IMR-90 (cell line): ENCODE measurements around the gene MFN2. TPM values are rescaled to one million over a fixed set of nuclear protein-coding genes. Genes with fewer than 3 reads are reported as not detected.

Experiments used
- ATAC-seq: fragments of 200-7000 bp; cut with Tn5 transposase; 2 replicates; pipeline ENCODE4 v1.9.1; 2020; ENCODE audit warnings: low read depth, mild to moderate bottlenecking, moderate library complexity
- BruUV-seq: library from RNA; stranded (reverse); fragments of 400-500 nt; replicated peaks from 2 replicates; lab custom pipeline; 2021; lab: Mats Ljungman, UMichigan
- CTCF ChIA-PET: fragments of 300-600 bp; formaldehyde crosslinking; extraction: SDS; loops from one replicate; lab custom pipeline; 2021; ENCODE audit warnings: antibody characterized with exemption; lab: Yijun Ruan, JAX
- POLR2A ChIA-PET: fragments of 300-600 bp; sonication (Branson Sonifier 250); formaldehyde crosslinking; loops from one replicate; lab custom pipeline; 2022; ENCODE audit warnings: antibody characterized with exemption; ENCODE audit not compliant: unreplicated experiment; lab: Charles Lee
- DNase-seq: peaks from one replicate; pipeline ENCODE4 v3.0.0; 2013
- H2AFZ ChIP-seq: replicated peaks from 2 replicates; pipeline ENCODE3; 2013; ENCODE audit warnings: low read length, mild to moderate bottlenecking; ENCODE audit not compliant: poor library complexity
- H2AK5ac ChIP-seq: 2 replicates; pipeline ENCODE4 v1.6.1; 2013; ENCODE audit warnings: low read depth, low read length, inconsistent platforms
- H2AK9ac ChIP-seq: replicated peaks from 2 replicates; pipeline ENCODE3; 2013; ENCODE audit warnings: mild to moderate bottlenecking, low read depth, low read length, moderate library complexity; ENCODE audit not compliant: poor library complexity
- H2BK120ac ChIP-seq: 2 replicates; pipeline ENCODE4 v1.6.1; 2013; ENCODE audit warnings: low read depth, low read length, inconsistent platforms
- H2BK15ac ChIP-seq: 3 replicates; pipeline ENCODE4 v1.6.1; 2013; ENCODE audit warnings: low read depth, low read length, inconsistent platforms
- H2BK20ac ChIP-seq: 2 replicates; pipeline ENCODE4 v1.6.1; 2013; ENCODE audit warnings: low read depth, mild to moderate bottlenecking, inconsistent platforms, low read length, moderate library complexity
- H2BK5ac ChIP-seq: 2 replicates; pipeline ENCODE4 v1.6.1; 2013; ENCODE audit warnings: mild to moderate bottlenecking, low read depth, low read length, inconsistent platforms; ENCODE audit not compliant: poor library complexity, severe bottlenecking
- H3K14ac ChIP-seq: replicated peaks from 2 replicates; pipeline ENCODE4 v1.6.1; 2013; ENCODE audit warnings: low read depth, low read length, inconsistent platforms
- H3K18ac ChIP-seq: 2 replicates; pipeline ENCODE4 v1.6.1; 2013; ENCODE audit warnings: low read depth, low read length, control low read depth
- H3K23ac ChIP-seq: 2 replicates; pipeline ENCODE4 v1.6.1; 2013; ENCODE audit warnings: low read depth, low read length, inconsistent platforms
- H3K27ac ChIP-seq: 2 replicates; pipeline ENCODE4 v1.5.1; 2013; ENCODE audit warnings: mild to moderate bottlenecking, control low read depth, low read length; ENCODE audit not compliant: insufficient read depth
- H3K27me3 ChIP-seq: 2 replicates; pipeline ENCODE4 v1.6.1; 2013; ENCODE audit warnings: low read length; ENCODE audit not compliant: control insufficient read depth, insufficient read depth
- H3K36me3 ChIP-seq: 2 replicates; pipeline ENCODE4 v1.6.1; 2013; ENCODE audit warnings: low read length, mixed read lengths; ENCODE audit not compliant: control insufficient read depth, insufficient read depth
- H3K4ac ChIP-seq: 2 replicates; pipeline ENCODE4 v1.6.1; 2013; ENCODE audit warnings: low read depth, low read length, inconsistent platforms
- H3K4me1 ChIP-seq: 2 replicates; pipeline ENCODE4 v1.6.1; 2013; ENCODE audit warnings: low read length, mixed read lengths; ENCODE audit not compliant: control insufficient read depth, insufficient read depth
- H3K4me2 ChIP-seq: 2 replicates; pipeline ENCODE4 v1.6.1; 2013; ENCODE audit warnings: low read depth, mild to moderate bottlenecking, control low read depth, low read length, moderate library complexity
- H3K4me3 ChIP-seq: 2 replicates; pipeline ENCODE4 v1.5.1; 2013; ENCODE audit warnings: low read depth, mild to moderate bottlenecking, control low read depth, low read length, moderate library complexity; ENCODE audit not compliant: insufficient read depth
- H3K56ac ChIP-seq: 2 replicates; pipeline ENCODE4 v1.6.1; 2013; ENCODE audit warnings: low read length, inconsistent platforms; ENCODE audit not compliant: insufficient read depth; ENCODE audit errors: extremely low read depth
- H3K79me1 ChIP-seq, 2 experiments: 2 replicates each; pipeline ENCODE4 v1.6.1; 2013; ENCODE audit warnings: low read length in 2 of 2, inconsistent platforms in 1 of 2, low read depth in 1 of 2
- H3K9ac ChIP-seq: 2 replicates; pipeline ENCODE4 v1.6.1; 2013; ENCODE audit warnings: low read depth, low read length, control low read depth
- H3K9me1 ChIP-seq: 2 replicates; pipeline ENCODE4 v1.6.1; 2013; ENCODE audit warnings: low read length, inconsistent platforms; ENCODE audit not compliant: insufficient read depth
- H3K9me3 ChIP-seq: 2 replicates; pipeline ENCODE4 v1.6.1; 2013; ENCODE audit warnings: low read length; ENCODE audit not compliant: control insufficient read depth, insufficient read depth
- H4K20me1 ChIP-seq: 2 replicates; pipeline ENCODE4 v1.6.1; 2013; ENCODE audit warnings: low read length, inconsistent platforms; ENCODE audit not compliant: insufficient read depth
- H4K5ac ChIP-seq: 2 replicates; pipeline ENCODE4 v1.6.1; 2013; ENCODE audit warnings: mild to moderate bottlenecking, low read depth, low read length, control low read depth
- H4K8ac ChIP-seq, 2 experiments: 2 replicates each; pipeline ENCODE4 v1.6.1; 2013; ENCODE audit warnings: low read depth in 2 of 2, low read length in 2 of 2, control low read depth in 1 of 2, inconsistent platforms in 1 of 2
- H4K91ac ChIP-seq: 2 replicates; pipeline ENCODE4 v1.6.1; 2013; ENCODE audit warnings: low read depth, low read length, inconsistent platforms; ENCODE audit not compliant: insufficient read depth
- BHLHE40 ChIP-seq: fragments of 150-350 bp; IDR thresholded peaks from 2 replicates; pipeline ENCODE4 v1.6.1; 2016; ENCODE audit warnings: mild to moderate bottlenecking, low read depth, low read length
- CEBPB ChIP-seq: IDR thresholded peaks from 2 replicates; pipeline ENCODE4 v1.6.1; 2012; ENCODE audit warnings: low read depth, low read length, improper control_type of control experiment
- MAFK ChIP-seq: IDR thresholded peaks from 2 replicates; pipeline ENCODE4 v1.6.1; 2012; ENCODE audit warnings: low read depth, low read length, improper control_type of control experiment
- MAZ ChIP-seq: IDR thresholded peaks from 2 replicates; pipeline ENCODE4 v1.6.1; 2012; ENCODE audit warnings: low read depth, mild to moderate bottlenecking, low read length, improper control_type of control experiment, moderate library complexity, borderline replicate concordance
- MXI1 ChIP-seq: IDR thresholded peaks from 2 replicates; pipeline ENCODE4 v1.6.1; 2012; ENCODE audit warnings: low read depth, mild to moderate bottlenecking, low read length, moderate library complexity, borderline replicate concordance
- POLR2A ChIP-seq: IDR thresholded peaks from 2 replicates; pipeline ENCODE4 v1.6.1; 2012; ENCODE audit warnings: mild to moderate bottlenecking, low read depth, low read length
- RCOR1 ChIP-seq: IDR thresholded peaks from 2 replicates; pipeline ENCODE4 v1.6.1; 2012; ENCODE audit warnings: mild to moderate bottlenecking, low read length, improper control_type of control experiment; ENCODE audit not compliant: insufficient replicate concordance
- RFX5 ChIP-seq: IDR thresholded peaks from 2 replicates; pipeline ENCODE4 v1.8.0; 2012; ENCODE audit warnings: low read depth, mild to moderate bottlenecking, low read length, moderate library complexity
- SMC3 ChIP-seq: fragments of 150-350 bp; IDR thresholded peaks from 2 replicates; pipeline ENCODE4 v1.6.1; 2016; ENCODE audit warnings: low read depth, mild to moderate bottlenecking, antibody characterized with exemption, low read length, moderate library complexity
- whole genome bisulfite sequencing, 2 experiments: methylation state at CpG; one replicate each; pipeline versions ENCODE4 v1.1.5 to v1.1.7; 2013; ENCODE audit warnings: missing lambda C conversion rate in 2 of 2; ENCODE audit not compliant: insufficient read length in 1 of 2; ENCODE audit errors: extremely low coverage in 2 of 2; 5-methylcytosine and 5-hydroxymethylcytosine counted together
- dilution Hi-C: fragments of 300-500 bp; cut with HindIII; formaldehyde crosslinking; loops from one replicate; pipeline ENCODE4 v1.14.3; 2018; ENCODE audit warnings: low sequenced_read_pairs; ENCODE audit not compliant: unreplicated experiment
- in situ Hi-C: fragments of 300-500 bp; cut with MboI; formaldehyde crosslinking; loops from 3 replicates; pipeline ENCODE4 v1.14.3; 2019; ENCODE audit warnings: low sequenced_read_pairs, inconsistent platforms, mixed read lengths
- intact Hi-C: fragments of 100-400 bp; cut with micrococcal nuclease; formaldehyde crosslinking; loops from 2 replicates; pipeline ENCODE4 v1.10.0; 2022
- polyA plus RNA-seq, 3 experiments: library from polyadenylated mRNA; depleted of rRNA; stranded (reverse); fragments of >200 nt; gene quantifications; 2 replicates each; pipeline ENCODE4 v1.2.3, GENCODE V29; 2012; ENCODE audit warnings: low replicate concordance in 1 of 3
- total RNA-seq: library from RNA; depleted of rRNA; stranded (reverse); fragments of >200 nt; gene quantifications from 2 replicates; pipeline ENCODE4 v1.2.3, GENCODE V29; 2012
- TF ChIP-seq, protein P1 (sequence below): fragments of 150-350 bp; IDR thresholded peaks from 2 replicates; pipeline ENCODE4 v1.6.1; 2017; ENCODE audit warnings: mild to moderate bottlenecking, antibody characterized with exemption, low read length, low read depth
- TF ChIP-seq, protein P2 (sequence below): conservative IDR thresholded peaks from 2 replicates; pipeline ENCODE4 v1.5.1; 2012; ENCODE audit warnings: mild to moderate bottlenecking, low read depth, low read length, improper control_type of control experiment

Gene MFN2
- total and polyA plus RNA-seq, 2 of the 4 experiments (the other 2 are of a cell fraction), result 52.8 to 84.2 TPM

DNA sequence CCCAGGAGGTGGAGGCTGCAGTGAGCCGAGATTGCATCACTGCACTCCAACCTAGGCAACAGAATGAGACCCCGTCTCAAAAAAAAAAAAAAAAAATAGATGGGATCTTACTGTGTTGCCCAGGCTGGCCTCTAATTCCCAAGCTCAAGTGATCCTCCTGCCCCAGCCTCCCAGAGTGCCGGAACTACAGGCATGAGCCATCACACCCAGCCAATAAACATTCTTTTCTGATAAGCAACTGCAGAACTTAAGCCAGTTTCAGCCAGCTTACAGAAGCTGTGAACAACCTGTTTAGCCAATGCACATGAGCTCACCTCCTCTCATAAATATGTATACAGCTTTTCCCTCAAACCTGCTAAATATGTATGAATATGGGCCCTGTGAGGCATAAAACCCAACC, 35.9 kb downstream of the MFN2 start:
- intact Hi-C loops (loop anchor here (5.0 kb wide), 1 partner anchor 191 kb away; no protein-coding TSS in a partner anchor), in situ Hi-C loops (no loop called here), dilution Hi-C loops (no loop called here)
- Histone ChIP-seq H3K27me3 (no peaks in the 10 kb centered on the region), H2AFZ (no peak overlapping the region), H2BK15ac (no peak overlapping the region), H3K4me2 (no peak overlapping the region), H3K4ac (no peak overlapping the region), H2BK5ac (no peak overlapping the region), H2BK120ac (no peak overlapping the region), H3K9me1 (no peaks in the 10 kb centered on the region; the same call in 1 of the 2 replicates), H4K8ac (no peak overlapping the region), H3K4me1 (peaks cover 2% of the 10 kb centered on the region; the same call in 1 of the 2 replicates), H3K79me1 (peaks cover 0 to 13% of the 10 kb centered on the region in 2 experiments; a peak in 3 of 4 replicates), H4K5ac (no peak overlapping the region), H4K91ac (no peak overlapping the region), H3K18ac (no peak overlapping the region), H2AK5ac (no peak overlapping the region), H2BK20ac (no peak overlapping the region), H3K9me3 (no peaks in the 10 kb centered on the region), H3K36me3 (peaks cover 18% of the 10 kb centered on the region), H4K20me1 (no peaks in the 10 kb centered on the region), H3K9ac (no peak overlapping the region), H3K56ac (no peak overlapping the region), H3K27ac (no peak overlapping the region), H3K4me3 (no peak overlapping the region), H3K14ac (no peak overlapping the region), H2AK9ac (no peak overlapping the region), H3K23ac (no peak overlapping the region)
- no peak for ATAC-seq
- TF ChIP-seq BHLHE40 (no peak), CEBPB (no peak), RFX5 (no peak), MAZ (no peak), RCOR1 (no peak), SMC3 (no peak), MAFK (no peak), MXI1 (no peak), POLR2A (no peak)
- TF ChIP-seq, protein P1, sequence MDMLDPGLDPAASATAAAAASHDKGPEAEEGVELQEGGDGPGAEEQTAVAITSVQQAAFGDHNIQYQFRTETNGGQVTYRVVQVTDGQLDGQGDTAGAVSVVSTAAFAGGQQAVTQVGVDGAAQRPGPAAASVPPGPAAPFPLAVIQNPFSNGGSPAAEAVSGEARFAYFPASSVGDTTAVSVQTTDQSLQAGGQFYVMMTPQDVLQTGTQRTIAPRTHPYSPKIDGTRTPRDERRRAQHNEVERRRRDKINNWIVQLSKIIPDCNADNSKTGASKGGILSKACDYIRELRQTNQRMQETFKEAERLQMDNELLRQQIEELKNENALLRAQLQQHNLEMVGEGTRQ, result no peak
- TF ChIP-seq, protein P2, sequence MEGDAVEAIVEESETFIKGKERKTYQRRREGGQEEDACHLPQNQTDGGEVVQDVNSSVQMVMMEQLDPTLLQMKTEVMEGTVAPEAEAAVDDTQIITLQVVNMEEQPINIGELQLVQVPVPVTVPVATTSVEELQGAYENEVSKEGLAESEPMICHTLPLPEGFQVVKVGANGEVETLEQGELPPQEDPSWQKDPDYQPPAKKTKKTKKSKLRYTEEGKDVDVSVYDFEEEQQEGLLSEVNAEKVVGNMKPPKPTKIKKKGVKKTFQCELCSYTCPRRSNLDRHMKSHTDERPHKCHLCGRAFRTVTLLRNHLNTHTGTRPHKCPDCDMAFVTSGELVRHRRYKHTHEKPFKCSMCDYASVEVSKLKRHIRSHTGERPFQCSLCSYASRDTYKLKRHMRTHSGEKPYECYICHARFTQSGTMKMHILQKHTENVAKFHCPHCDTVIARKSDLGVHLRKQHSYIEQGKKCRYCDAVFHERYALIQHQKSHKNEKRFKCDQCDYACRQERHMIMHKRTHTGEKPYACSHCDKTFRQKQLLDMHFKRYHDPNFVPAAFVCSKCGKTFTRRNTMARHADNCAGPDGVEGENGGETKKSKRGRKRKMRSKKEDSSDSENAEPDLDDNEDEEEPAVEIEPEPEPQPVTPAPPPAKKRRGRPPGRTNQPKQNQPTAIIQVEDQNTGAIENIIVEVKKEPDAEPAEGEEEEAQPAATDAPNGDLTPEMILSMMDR, result no peak
- BruUV-seq, result no TSS peak
- no CpG with 5 or more reads among the region's 3 CpGs for WGBS, 2 experiments
- ChIA-PET POLR2A (no interaction called here), CTCF (no interaction called here)
- no peak for DNase-seq
